HG02852 (cell line): ENCODE data around the gene PTPRG.
"Not testable (repeated sequence)": the region's sequence is repeated elsewhere in the genome, so short reads cannot be mapped to it uniquely, and the experiment has no call there.

Source experiments
- ATAC-seq: cut with Tn5 transposase; IDR thresholded peaks from one replicate; pipeline ENCODE4 v1.9.1; 2021; ENCODE audit warnings: mild to moderate bottlenecking, moderate library complexity; ENCODE audit not compliant: unreplicated experiment

The PTPRG gene

DNA sequence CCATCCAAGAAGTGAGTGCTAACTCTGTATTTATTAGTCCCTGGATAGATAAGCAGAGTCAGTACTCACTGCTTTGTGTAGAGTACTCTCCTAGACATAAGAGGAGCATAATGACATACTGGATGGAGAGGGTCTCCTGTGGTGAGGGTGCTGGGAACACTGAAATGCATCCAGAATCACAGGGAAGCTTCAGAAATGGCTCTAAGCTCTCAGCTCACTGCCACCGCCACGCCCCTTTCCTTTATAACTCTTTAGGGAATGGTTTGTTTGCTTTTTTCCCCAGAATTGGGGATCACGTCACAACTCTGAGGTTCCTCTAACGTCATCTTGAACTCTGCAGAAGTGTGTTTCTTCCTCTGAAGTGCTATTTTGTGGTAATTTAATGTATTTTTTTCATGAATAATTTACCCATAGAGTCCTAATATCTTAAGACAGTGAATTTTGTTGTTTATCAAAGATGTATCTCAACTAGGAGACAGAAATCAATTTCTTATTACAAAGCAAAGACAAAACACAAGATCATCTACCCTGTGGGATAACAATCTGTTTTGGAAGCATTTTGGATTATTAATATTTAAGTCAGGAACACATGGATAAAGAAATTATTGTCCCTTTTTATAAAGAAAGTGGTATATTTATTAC is 154.6 kb downstream of the PTPRG start:
- ATAC-seq, result no peak

DNA sequence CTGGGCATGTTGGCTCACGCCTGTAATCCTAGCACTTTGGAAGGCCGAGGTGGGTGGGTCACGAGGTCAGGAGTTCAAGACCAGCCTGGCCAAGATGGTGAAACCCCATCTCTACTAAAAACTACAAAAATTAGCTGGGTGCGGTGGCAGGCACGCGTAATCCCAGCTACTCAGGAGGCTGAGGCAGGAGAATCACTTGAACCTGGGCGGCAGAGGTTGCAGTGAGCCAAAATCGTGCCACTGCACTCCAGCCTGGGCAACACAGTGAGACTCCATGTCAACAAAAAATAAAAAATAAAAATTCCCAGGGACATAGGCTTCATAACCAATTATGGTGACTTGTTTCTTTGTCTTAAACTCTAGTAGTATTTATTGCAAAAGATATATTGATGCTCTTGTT is 155.3 kb downstream of the PTPRG start:
- not testable (repeated sequence) for ATAC-seq

DNA sequence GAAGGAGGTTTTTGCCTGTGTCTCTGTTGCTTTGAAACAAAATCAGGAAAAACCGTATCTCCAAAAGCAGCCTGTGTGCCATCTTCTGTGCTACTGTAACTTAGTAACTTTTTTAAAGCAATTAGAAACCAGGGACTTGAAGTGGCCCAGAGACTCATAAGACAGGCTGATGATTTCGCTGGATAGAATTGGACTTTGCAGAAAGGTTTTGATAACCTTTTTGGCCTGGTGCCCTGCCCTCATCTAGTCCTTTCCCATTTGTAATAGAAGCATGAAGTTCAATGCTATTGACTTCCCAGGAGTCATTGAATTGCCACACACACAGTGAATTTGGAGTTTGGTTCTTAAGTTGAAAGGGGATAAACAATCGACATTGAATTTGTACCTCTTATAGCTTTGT is 157.2 kb downstream of the PTPRG start:
- ATAC-seq, result no peak

DNA sequence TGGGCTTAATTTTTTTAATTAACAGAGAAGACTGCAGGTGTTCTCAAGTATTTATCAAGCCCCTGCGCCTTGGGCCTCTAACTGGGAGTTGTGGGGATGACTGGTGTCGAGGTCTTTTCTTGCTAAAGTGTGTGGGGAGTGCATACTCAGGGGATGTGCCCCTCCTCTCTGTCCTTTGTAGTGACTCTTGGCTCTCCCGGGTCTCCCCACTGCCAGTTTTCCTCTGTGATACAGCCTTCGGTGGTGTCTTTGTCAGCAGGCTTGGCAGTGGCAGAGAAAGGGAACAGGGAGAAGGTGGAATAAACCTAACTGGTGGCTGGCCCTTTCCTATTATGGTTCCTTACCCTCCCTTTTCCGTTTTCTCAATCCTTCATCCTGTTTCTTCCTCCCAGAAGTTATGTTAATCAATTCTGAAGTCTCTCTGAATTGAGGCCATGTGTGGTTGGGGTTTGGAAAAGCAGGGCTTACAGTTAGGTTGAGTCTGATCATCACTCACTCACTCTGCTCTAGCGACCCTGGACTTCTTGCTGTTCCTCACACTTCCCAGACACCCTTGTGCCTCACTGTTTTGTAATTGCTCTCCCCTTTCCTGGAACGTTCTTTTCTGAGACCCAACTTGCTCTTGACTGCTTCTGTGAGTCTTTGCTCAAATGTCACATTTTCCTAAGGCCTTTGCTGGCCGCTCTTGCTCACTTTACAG is 158.1 kb downstream of the PTPRG start:
- no peak for ATAC-seq

DNA sequence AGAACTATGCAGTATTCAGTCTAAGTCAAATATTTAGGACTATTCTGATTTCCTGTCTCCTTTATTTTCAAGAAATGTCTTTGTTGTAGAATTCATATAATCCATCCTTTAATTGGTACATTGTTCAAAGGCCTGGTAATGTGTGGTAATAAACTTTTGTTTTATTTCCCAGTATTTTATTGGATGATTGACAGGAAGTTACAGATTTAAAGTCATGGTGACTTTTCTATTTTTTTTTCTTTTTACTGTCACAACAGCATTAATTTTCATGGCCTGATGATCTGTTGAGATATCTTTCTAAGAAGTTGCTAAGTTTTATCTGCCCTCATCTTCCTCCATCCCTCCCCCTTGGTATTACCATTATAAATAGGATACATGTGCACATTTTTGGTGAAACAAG is 161.7 kb downstream of the PTPRG start:
- no peak for ATAC-seq

DNA sequence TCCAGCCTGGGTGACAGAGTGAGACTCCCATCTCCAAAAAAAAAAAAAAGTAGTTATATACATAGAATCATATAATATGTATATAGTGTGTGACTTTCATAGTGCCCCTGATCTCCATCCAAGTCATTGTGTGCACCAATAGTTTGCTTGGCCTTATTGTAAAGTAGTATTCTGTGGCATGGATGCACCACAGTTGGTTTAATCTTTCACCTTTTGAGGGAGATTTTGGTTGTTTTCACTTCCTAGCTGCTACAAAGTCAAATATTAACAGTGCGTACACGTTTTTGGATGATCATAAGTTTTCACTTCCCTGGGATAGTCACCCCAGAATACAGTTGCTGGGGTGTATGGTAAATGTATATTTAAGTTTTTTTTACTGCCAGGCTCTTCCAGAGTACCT is 162.8 kb downstream of the PTPRG start:
- no peak for ATAC-seq

DNA sequence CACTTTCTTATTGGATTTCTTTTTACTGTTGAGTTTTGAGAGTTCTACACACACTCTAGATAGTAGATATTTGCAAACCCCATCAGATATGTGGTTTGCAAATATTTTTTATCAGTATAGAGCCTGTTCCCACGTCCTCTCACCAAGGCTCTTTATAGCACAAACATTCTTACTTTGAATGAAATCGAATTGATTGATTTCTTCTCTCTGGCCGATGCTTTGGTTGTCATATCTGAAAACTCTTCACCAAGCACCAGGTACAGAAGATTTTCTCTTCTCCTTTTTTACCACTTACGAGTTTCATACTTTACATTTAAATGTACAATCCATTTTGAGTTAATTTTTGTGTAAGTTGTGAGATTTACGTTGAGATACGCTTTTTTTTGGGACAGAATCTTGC is 163.4 kb downstream of the PTPRG start:
- no peak for ATAC-seq

DNA sequence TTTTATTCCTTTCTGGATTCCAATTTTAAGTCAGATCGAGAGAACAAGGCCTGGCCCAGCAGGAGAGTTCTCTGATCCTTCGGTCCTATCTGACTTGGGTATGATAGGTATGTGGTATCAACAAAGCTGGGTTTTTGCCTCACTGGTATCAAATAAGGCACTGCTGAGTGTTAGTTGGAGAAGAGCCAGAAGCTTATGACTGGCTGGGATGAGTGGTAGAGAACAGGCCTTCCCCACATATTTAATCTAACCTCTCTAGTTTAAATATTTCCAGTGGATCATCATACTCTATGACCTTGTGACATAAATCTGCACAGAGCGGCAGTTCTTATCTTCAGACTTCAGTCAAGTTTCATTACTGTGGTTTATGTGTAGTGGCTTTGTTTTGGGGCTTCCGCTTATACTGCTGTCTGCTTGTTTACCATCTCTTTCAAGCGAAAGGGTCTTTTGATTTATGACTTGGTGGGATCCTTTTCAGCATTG is 164.5 kb downstream of the PTPRG start:
- no peak for ATAC-seq

DNA sequence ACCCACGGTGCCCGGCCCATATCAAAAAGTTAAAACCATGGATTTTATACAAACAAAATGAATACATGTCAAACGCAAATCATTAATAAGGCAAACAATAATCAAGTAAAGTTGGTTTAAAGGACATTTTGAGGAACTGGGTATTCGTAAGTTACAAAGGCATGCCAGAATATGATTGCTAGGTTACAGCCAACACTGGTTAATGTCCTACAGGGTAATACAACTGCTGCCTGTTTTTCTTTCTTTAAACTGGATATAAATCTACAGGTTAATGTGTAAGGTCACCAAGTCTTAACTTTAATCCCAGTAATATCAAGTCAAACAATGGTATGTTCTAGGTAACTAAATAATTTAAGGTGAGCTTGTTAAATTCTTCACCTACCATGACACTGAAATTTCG is 166.1 kb downstream of the PTPRG start:
- no peak for ATAC-seq

DNA sequence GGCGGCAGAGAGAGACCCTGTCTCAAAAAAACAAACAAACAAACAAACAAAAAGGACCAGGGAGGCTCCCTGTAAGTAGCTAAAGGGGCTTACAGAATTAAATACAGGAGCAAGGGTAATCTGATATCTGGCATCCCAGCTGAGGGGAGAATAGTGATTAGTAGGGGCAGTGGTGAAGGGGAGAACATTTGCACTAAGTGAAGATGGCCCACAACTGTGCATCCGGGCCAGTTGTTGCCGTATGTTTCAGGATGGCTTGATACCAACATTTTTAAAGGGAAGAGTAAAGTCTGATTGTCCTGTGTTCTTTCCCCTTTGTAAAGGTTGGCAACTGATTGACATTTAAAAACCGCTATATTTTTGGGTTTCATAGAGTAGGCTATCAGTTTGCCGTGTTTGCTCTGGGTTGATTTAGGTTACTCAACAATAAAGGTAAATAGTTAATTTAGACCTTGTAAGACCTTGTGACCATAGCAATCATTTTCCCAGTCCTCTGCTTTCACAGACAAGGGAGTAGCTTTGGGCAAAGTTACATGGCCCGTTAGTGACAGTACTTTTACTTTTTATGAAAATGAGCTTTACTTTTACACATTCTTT is 167.8 kb downstream of the PTPRG start:
- no peak for ATAC-seq

DNA sequence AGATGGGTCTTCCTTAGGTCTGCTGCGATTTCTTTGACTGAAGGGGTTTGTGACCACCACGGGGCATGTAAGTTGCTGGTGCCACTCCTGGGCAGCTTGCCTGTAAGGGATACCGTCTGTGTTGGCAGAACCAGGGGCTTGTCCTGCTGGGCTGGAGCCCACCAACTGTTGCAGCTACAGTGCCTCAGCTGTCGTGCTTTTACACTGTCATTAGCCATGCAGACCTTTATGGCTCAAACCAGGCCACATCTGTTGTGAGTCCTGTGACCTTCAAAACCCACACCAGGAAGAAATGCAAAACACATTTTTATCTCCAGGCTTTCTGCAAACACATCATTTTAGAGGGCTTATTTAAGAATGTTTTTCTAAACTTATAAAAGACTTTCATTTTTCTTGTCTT is 168.7 kb downstream of the PTPRG start:
- ATAC-seq, result no peak

DNA sequence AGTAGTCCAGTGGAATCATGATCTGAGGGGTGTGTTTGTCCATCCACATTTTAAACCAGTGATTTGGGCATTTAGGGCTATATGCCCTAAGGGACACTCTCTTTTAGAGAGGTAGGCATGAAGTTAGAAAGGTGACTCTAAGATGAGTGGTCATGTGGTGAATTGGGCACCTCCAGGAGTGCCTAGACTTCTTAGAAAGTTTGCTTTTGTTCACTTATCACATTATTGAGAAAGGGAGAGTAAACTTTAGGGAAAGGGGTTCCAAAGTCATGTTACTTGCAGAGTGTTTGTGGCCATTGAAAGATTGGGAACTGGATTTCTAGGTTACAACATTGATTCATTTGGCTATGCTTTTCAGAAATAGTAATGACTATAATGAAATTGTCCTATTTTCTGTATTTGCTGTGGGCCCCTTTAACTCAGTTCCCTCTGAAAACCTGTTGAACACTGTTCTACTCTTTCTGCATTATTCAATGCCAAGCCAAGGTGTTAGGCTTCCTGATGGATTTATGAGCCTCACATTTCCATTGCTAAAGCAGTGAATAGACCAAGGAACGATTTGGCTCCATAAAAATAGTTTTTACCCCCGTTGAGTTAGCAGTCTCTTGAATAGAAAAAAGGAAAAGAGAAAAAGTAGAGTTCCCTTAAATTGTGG is 169.3 kb downstream of the PTPRG start:
- ATAC-seq, result no peak

DNA sequence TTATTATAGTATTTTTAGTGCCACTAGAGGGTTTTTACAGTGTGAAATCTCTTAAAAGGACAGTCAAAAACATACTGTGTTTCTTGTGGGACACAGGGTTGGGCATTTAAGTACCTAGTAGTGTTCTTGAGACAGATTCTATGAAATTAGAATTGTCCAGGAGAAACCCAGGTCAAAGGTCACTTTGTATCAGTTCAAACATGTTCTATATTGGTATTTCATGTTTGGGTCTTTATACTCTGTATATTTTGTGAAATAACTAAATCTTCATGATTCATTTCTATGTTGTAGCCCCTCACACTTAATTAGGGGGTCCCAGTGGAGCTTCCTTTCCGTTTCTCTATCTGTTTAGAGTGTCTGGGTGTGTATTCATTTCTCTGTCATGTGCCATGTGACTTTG is 171.6 kb downstream of the PTPRG start:
- no peak for ATAC-seq

DNA sequence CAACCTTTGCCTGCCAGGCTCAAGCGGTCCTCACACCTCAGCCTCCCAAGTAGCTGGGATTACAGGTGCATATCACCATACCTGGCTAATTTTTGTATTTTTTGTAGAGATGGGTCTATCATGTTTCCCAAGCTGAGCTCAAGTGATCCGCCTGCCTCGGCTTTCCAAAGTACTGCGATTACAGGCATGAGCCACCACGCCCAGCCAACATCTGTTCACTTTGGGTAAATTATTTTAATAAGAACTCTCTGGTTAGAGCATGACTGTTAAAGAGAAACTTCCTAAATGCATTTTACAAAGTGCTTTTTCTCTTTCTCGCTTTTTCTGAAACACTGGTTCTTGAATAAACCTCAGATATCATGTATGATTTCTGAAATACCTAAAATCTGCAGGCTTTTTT is 172.5 kb downstream of the PTPRG start:
- ATAC-seq, result no peak

DNA sequence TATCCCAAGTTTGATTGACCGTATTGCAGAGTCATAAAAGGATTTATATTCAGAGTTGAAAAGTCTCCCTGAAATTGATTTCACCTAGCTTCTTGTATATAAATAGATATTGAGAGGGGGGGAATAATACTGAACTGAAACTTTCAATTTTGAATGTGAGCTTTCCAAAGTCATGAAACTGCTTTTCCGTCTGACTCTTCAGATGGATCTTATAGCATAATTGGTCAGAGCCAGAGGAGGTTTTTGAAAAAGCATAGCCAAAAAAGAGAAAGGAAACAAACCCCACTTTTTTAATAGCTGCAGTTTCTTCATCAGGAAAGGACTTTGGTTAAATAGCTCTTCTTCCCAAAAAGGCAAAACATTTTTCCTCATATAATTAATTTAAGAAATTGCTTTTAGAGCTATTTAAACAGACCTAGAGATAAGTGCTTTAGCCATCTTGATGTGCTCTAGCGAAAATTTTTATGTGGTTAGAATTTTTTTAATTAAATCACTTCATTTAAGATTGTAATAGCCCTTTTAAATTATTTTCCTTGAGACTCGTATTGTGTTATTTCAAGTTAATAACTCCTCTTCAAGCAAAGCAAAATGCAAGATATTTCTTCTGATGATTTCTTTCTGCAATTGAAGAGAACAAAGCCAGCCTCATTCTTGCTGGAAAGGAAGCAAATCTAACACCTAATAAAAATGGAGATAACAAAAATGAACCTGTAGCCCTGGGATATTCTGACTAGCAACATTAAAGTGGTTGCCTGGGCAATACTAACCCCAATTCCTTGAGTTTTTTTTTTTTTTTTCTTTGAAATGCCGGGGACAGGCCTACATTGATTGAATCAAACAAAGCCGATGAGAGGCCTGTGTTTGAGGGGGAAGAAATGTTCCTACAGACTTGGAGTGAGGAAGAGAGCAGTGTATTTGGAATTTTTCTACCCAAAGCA is 173.6 kb downstream of the PTPRG start:
- no peak for ATAC-seq

DNA sequence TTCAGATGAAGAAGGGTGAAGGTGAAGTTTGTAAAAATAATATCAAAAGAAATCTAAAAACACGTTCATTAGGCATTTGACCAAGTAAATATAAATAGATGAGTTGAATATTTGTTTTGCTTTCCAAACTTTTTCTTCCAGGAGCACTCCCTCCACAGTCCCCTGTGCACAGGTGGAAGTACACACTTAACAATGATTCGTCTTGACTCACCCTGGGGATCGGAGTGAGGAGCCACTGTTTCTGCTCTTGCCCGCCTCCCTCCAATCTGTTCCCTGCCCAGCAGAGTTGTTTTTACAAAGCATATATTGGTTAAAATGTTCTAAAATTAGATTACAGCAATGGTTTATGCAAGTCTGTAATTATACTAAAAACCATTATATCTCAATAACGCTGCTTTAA is 175.1 kb downstream of the PTPRG start:
- no peak for ATAC-seq

DNA sequence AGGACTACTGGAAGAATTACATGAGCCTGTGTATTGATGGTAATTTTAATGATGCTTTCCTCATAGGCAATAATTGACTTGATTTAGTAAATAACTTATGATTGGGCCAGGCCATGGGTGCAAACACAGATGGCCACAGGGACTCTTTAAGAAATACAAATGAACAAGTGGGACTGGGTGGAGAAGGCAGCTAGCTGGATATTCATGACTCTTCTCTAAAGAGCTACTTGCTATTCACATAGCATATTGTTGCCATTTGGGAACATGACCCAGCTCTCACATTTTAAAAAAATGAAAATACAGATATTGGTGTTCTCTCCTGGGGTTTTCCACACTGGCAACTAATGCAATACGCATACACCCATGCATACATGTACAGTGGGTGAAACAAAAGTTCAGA is 178.3 kb downstream of the PTPRG start:
- ATAC-seq, result no peak

DNA sequence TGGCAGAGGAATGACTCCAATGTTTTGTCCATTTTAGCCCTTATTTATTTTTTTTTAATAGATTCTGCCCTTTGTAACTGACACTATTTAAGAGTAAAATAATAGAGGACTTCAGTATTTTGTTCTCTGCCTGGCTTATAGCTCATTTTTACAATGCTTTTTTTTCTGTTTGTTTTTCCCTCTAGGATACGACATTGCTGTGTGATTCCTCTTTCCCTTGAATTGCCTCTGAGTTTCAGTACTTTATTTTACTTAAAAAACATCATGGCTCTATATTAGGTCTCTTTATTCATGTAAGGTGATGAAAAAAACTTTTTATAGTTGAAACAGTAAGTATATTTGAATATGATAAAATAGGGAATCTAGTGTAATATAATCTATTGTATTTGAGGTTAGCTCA is 179.1 kb downstream of the PTPRG start:
- no peak for ATAC-seq

DNA sequence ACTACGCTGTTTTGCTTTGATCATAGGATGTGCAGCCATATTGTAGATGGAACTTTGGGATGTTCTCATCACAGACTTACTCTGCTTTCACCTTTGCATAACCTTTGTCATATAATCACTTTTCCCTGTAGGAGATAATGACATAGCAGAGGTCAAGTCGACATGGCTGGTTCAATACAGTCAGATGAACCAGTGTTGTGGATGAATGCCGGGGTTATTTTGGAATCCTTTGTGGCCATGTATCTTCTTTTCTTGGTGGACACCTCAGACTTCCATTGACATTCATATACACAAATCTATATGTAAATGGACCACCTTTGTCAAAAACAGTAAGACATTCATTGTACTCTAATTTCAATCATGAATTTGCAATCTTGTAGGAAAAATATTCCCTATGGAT is 180.2 kb downstream of the PTPRG start:
- ATAC-seq, result no peak

DNA sequence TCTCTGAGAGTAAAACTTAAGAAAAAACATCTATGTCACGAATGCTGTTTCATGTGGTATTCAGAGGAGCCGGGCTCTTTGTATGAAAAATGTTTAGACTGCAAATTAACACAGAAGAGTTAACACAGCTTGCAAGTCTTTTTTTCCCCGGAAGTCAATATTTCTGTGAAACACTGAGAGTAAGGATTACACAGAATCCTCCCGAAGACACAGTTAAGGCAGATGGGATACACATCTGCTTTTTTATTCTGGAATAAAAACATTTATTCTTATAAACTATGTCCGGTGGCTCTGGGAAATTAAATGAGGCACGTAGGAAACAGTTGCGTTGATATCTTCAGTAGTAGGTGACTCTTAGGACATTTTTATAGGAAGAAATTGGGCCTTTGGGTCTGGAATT is 180.6 kb downstream of the PTPRG start:
- ATAC-seq, result no peak

DNA sequence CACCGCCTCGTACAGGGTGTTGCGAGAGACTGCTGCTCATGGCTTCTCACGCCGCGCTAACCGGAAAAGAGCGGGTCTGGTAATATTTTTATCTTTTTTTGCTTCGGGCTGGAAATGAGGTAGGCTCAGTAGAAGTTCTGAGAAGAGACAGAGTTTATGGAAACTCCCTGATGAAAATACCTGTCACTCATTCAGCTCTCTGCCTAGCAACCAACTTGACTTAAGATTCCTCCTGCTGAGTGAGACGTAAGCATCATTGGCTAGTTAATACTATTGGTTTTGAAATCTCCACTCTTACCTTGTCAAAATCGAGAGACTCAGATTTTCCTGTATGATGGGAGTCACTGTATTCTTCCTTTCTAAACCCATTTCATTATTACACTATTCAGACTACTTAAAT is 181.7 kb downstream of the PTPRG start:
- ATAC-seq, result no peak
